Activated T-cell treated with anti-CD3 and anti-CD28 coated beads, Interleukin-2, amount 50 U/mL, for 72 hours (primary cell): ENCODE results near the gene DDX20. TPM values are rescaled to one million over a fixed set of nuclear protein-coding genes. Genes with fewer than 3 reads are reported as not detected.

Source experiments
- ATAC-seq, 2 donors: fragments of 150-1000 bp; cut with Tn5 transposase; replicated peaks in 1 of 2; 2 replicates each; pipeline ENCODE4 v1.10.0; 2021; ENCODE audit warnings: moderate library complexity in 2 of 2, mild to moderate bottlenecking in 1 of 2
- DNase-seq, 2 donors: peaks; one replicate each; pipeline ENCODE4 v3.0.0; 2021 to 2022; ENCODE audit warnings: mixed read lengths in 1 of 2
- H3K27ac Mint-ChIP-seq: one replicate; pipeline ENCODE4 v1.8.0; 2022; ENCODE audit warnings: mild to moderate bottlenecking, moderate library complexity, mixed read lengths
- H3K27me3 Mint-ChIP-seq: one replicate; pipeline ENCODE4 v1.8.0; 2022; ENCODE audit warnings: low read depth, mixed read lengths
- H3K36me3 Mint-ChIP-seq, 2 donors: one replicate each; pipeline ENCODE4 v1.8.0; 2022; ENCODE audit warnings: mixed read lengths in 2 of 2, mild to moderate bottlenecking in 1 of 2; ENCODE audit not compliant: insufficient read depth in 2 of 2
- H3K4me1 Mint-ChIP-seq: one replicate; pipeline ENCODE4 v1.8.0; 2022; ENCODE audit warnings: low read depth, mixed read lengths
- H3K4me3 Mint-ChIP-seq, 2 donors: one replicate each; pipeline ENCODE4 v1.8.0; 2022; ENCODE audit warnings: mild to moderate bottlenecking in 2 of 2, mixed read lengths in 2 of 2, moderate library complexity in 2 of 2
- H3K9me3 Mint-ChIP-seq, 2 donors: one replicate each; pipeline ENCODE4 v1.8.0; 2022; ENCODE audit warnings: mixed read lengths in 2 of 2
- total RNA-seq, 2 donors: library from RNA; stranded (reverse); gene quantifications; one replicate each; pipeline ENCODE4 v1.2.3, GENCODE V29; 2022

Gene DDX20
- total RNA-seq, 2 donors from 2014 or later, result 13.3 to 15.8 TPM

- no peak overlapping the region for H3K4me3 Mint-ChIP-seq
- H3K36me3 Mint-ChIP-seq, result no peaks in the 10 kb centered on the region
- DNase-seq, result peak; percentile 78 to 79
Measured at GRCh38 chr1:111747282-111747734, 8.4 kb upstream of the DDX20 start.

DNA sequence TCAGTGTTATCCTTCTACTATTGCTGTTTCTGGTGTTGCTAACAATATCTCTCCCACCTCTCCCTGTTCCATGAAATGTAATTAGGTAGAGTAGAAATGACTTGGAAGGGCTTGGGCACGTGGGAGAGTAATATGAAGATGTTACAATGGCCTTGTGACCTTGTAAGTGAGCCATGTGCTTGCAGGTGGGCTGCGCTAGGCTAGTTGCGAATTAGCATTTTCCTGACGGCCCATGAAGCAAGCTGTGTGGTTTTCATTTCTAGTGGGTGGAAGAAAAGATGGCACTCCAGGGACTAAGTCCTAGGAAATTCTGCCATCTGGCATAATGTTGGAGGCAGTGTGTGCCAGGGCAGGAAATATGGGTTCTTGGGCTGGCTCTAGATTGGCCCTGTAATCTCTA, 7.8 kb upstream of the DDX20 start:
- H3K27ac Mint-ChIP-seq, result no peak overlapping the region
- no peak for DNase-seq
- H3K4me3 Mint-ChIP-seq, result no peak overlapping the region
- peaks cover 8% of the 10 kb centered on the region for H3K4me1 Mint-ChIP-seq
- H3K9me3 Mint-ChIP-seq, result no peaks in the 10 kb centered on the region
- ATAC-seq, result no peak
- no peaks in the 10 kb centered on the region for H3K36me3 Mint-ChIP-seq
- H3K27me3 Mint-ChIP-seq, result no peaks in the 10 kb centered on the region

More at GRCh38 chr1:111747282-111747734, 8.4 kb upstream of the DDX20 start:
- Mint-ChIP-seq H3K9me3 (no peaks in the 10 kb centered on the region), H3K4me1 (peaks cover 8% of the 10 kb centered on the region), H3K27me3 (peaks cover under 1% of the 10 kb centered on the region), H3K27ac (no peak overlapping the region)
- peak; percentile 82 to 86 for ATAC-seq

DNA sequence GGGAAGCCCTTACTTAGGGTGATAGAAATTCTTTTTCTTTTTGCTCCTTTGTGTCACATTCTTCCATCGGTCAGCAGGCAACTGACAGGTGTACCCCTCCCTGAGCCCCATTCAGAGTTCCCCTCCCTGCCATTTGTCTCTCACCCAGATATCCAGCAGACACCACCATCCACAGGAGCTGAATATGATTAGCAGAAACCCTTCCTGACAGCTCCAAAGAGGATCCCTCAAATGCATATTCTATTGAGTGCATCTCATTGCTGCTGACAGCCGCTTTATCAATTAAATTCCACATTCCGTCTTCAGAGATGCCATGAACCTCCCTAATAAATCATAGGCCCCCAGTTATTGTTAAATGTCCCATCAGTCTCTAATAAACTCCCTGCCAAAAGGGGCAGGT, 6.1 kb upstream of the DDX20 start:
- Mint-ChIP-seq H3K4me1 (peaks cover 11% of the 10 kb centered on the region), H3K36me3 (no peaks in the 10 kb centered on the region), H3K27me3 (no peaks in the 10 kb centered on the region), H3K9me3 (no peaks in the 10 kb centered on the region), H3K27ac (no peak overlapping the region), H3K4me3 (no peak overlapping the region)
- no peak for DNase-seq
- ATAC-seq, result no peak

DNA sequence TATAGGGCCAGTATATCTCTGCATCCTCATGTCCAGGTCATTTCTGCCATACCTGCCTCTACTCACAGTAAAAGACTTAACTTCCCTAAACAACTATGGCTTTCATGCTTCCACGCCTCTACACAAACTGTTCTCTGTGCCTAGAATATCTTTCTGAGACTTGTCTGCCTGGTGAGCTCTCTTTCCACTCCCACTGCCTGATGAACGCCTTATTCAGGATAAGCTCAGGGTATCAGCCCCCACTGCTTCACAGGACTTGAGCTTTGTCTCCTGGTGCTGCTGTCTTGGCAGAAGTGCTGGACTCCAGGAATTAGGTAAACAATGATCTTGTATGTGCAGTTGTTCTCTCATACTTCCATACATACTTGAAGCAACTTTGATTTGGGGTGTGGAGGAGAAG, 4.8 kb upstream of the DDX20 start:
- no peaks in the 10 kb centered on the region for H3K27me3 Mint-ChIP-seq
- no peak for DNase-seq
- H3K27ac Mint-ChIP-seq, result no peak overlapping the region

GRCh38 chr1:111751906-111752575, 3.7 kb upstream of the DDX20 start:
- no peaks in the 10 kb centered on the region for H3K9me3 Mint-ChIP-seq
- H3K4me3 Mint-ChIP-seq, result no peak overlapping the region
- DNase-seq, result no peak
- no peak for ATAC-seq
- H3K27ac Mint-ChIP-seq, result no peak overlapping the region
- H3K36me3 Mint-ChIP-seq, result peaks cover 0 to 2% of the 10 kb centered on the region in 2 donors
- no peaks in the 10 kb centered on the region for H3K27me3 Mint-ChIP-seq
- peaks cover 22% of the 10 kb centered on the region for H3K4me1 Mint-ChIP-seq

More for the DNA sequence above, 4.8 kb upstream of the DDX20 start:
- H3K4me1 Mint-ChIP-seq, result peaks cover 14% of the 10 kb centered on the region
- no peak overlapping the region for H3K4me3 Mint-ChIP-seq
- H3K36me3 Mint-ChIP-seq, result peaks cover 0 to 2% of the 10 kb centered on the region in 2 donors
- no peak for ATAC-seq
- H3K9me3 Mint-ChIP-seq, result no peaks in the 10 kb centered on the region

- DNase-seq, result peak; percentile 24 to 31
Measured at GRCh38 chr1:111754984-111755330, 744 bp upstream of the DDX20 start.

GRCh38 chr1:111756124-111756513, 418 bp downstream of the DDX20 start:
- peaks cover 50% of the 10 kb centered on the region for H3K4me1 Mint-ChIP-seq
- peak; percentile 23 to 27 for ATAC-seq
- H3K27me3 Mint-ChIP-seq, result no peaks in the 10 kb centered on the region
- H3K9me3 Mint-ChIP-seq, result no peaks in the 10 kb centered on the region
- no peak for DNase-seq
- H3K36me3 Mint-ChIP-seq, result peaks cover 2 to 20% of the 10 kb centered on the region in 2 donors
- peak overlapping the region; percentile 91 to 94 for H3K4me3 Mint-ChIP-seq
- peak overlapping the region; percentile 91 for H3K27ac Mint-ChIP-seq

More at GRCh38 chr1:111754984-111755330, 744 bp upstream of the DDX20 start:
- Mint-ChIP-seq H3K27ac (peak overlapping the region; percentile 93), H3K36me3 (peaks cover 2 to 11% of the 10 kb centered on the region in 2 donors), H3K4me3 (peak overlapping the region; percentile 91 to 94), H3K27me3 (no peaks in the 10 kb centered on the region), H3K4me1 (peaks cover 40% of the 10 kb centered on the region), H3K9me3 (no peaks in the 10 kb centered on the region)
- peak in 1 of 2 donors; percentile 0 for ATAC-seq

GRCh38 chr1:111758373-111758772, 2.7 kb downstream of the DDX20 start:
- Mint-ChIP-seq H3K9me3 (no peaks in the 10 kb centered on the region), H3K4me1 (peaks cover 50% of the 10 kb centered on the region), H3K27ac (peak overlapping the region; percentile 21), H3K4me3 (peak overlapping the region; percentile 28 to 45), H3K27me3 (no peaks in the 10 kb centered on the region), H3K36me3 (peaks cover 4 to 32% of the 10 kb centered on the region in 2 donors)
- no peak for DNase-seq
- ATAC-seq, result no peak

DNA sequence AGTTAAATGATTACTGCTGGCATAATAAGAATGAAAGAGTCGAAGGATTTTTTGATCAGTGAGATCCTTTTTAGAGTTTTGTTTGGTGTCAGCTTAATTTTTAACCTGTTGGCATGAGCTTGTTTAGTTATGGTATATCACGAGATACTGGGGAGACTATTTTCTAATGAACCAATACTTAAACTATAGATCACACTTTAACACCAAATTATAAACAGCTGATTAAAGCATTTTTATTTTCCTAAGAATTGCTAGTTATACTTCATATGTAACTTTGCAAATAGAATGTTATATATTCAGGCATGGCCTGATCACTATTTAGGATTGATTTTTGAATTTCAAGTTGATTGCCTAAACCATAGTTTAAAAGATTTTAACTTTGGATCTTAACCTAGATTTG, 6.0 kb downstream of the DDX20 start:
- ATAC-seq, result no peak
- Mint-ChIP-seq H3K4me3 (no peak overlapping the region), H3K27me3 (no peaks in the 10 kb centered on the region), H3K9me3 (no peaks in the 10 kb centered on the region), H3K27ac (peak overlapping the region; percentile 19), H3K36me3 (peaks cover 2 to 44% of the 10 kb centered on the region in 2 donors), H3K4me1 (peaks cover 39% of the 10 kb centered on the region)
- no peak for DNase-seq

- Mint-ChIP-seq H3K27ac (no peak overlapping the region), H3K4me3 (no peak overlapping the region), H3K9me3 (no peaks in the 10 kb centered on the region), H3K27me3 (no peaks in the 10 kb centered on the region), H3K4me1 (peaks cover 34% of the 10 kb centered on the region), H3K36me3 (peaks cover 2 to 44% of the 10 kb centered on the region in 2 donors)
- ATAC-seq, result no peak
- no peak for DNase-seq
Measured at GRCh38 chr1:111762332-111762731, 6.6 kb downstream of the DDX20 start.

GRCh38 chr1:111768023-111768422, 12.3 kb downstream of the DDX20 start:
- Mint-ChIP-seq H3K27ac (peak overlapping the region; percentile 63), H3K4me3 (no peak overlapping the region), H3K9me3 (no peaks in the 10 kb centered on the region), H3K36me3 (peaks cover 0 to 14% of the 10 kb centered on the region in 2 donors), H3K4me1 (peaks cover 5% of the 10 kb centered on the region), H3K27me3 (no peaks in the 10 kb centered on the region)
- no peak for ATAC-seq
- DNase-seq, result no peak

DNA sequence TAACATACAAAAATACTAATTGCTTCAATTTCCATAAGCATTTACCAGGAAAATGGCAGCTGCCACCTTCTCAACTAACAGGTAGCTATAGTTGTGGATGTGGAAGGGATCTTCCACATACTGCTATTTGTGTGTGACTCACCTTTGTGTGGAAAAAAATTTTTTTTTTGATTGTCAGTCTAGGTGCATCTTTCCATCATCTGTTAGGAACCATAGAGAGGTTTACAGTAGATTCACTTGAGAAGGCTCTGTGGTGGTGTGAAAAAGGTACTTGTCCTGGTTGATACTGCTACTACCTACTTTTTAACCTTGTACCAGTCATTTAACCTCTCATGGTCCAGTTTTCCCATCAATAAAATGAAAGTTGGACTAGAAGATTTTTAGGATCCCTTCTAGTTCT, 12.9 kb downstream of the DDX20 start:
- Mint-ChIP-seq H3K4me3 (no peak overlapping the region), H3K27ac (no peak overlapping the region), H3K27me3 (no peaks in the 10 kb centered on the region), H3K9me3 (no peaks in the 10 kb centered on the region), H3K36me3 (peaks cover 0 to 14% of the 10 kb centered on the region in 2 donors), H3K4me1 (peaks cover 5% of the 10 kb centered on the region)
- no peak for DNase-seq
- ATAC-seq, result no peak

- H3K4me3 Mint-ChIP-seq, result no peak overlapping the region
- H3K27ac Mint-ChIP-seq, result no peak overlapping the region
- H3K36me3 Mint-ChIP-seq, result peaks cover 0 to 10% of the 10 kb centered on the region in 2 donors
- ATAC-seq (peak; percentile 32 to 52), DNase-seq (peak; percentile 33 to 47)
- peaks cover 5% of the 10 kb centered on the region for H3K4me1 Mint-ChIP-seq
- H3K9me3 Mint-ChIP-seq, result no peaks in the 10 kb centered on the region
- H3K27me3 Mint-ChIP-seq, result no peaks in the 10 kb centered on the region
Measured at GRCh38 chr1:111769517-111770146, 13.9 kb downstream of the DDX20 start.
